KG1 (cell line): ENCODE results near the gene HCN2.

ENCODE experiments used
- DNase-seq: peaks from one replicate; lab custom pipeline; 2025; lab: John Stamatoyannopoulos, UW

HCN2 gene

GRCh38 chr19:656751-657559 is 67.3 kb downstream of the HCN2 start:
- DNase-seq, result no peak

- DNase-seq, result no peak
These were observed 67.9 kb downstream of the HCN2 start for GRCh38 chr19:657611-658010.

- no peak for DNase-seq
These were observed 68.6 kb downstream of the HCN2 start for GRCh38 chr19:658059-658839.

- DNase-seq, result no peak
These were observed 69.5 kb downstream of the HCN2 start for GRCh38 chr19:658916-659839.

GRCh38 chr19:660793-661426 is 71.2 kb downstream of the HCN2 start:
- DNase-seq, result no peak

GRCh38 chr19:661427-662196 is 71.9 kb downstream of the HCN2 start:
- peak; percentile 44 for DNase-seq

GRCh38 chr19:662207-662961 is 72.7 kb downstream of the HCN2 start:
- no peak for DNase-seq

GRCh38 chr19:662962-663681 is 73.4 kb downstream of the HCN2 start, which contains the start of gene RNF126:
Gene RNF126 (minus strand): TSS chr19:663214. CDS start chr19:663121, 93 bp downstream.
- DNase-seq, result peak; percentile 72

- DNase-seq, result no peak
These were observed 74.0 kb downstream of the HCN2 start for GRCh38 chr19:663682-664117.

GRCh38 chr19:664913-665443 is 75.3 kb downstream of the HCN2 start:
- peak; percentile 51 for DNase-seq
